Endodermal cell (in vitro differentiated cells): ENCODE results near the gene CBLB. TPM values are rescaled to one million over a fixed set of nuclear protein-coding genes. Genes with fewer than 3 reads are reported as not detected.

Source experiments
- DNase-seq: peaks from one replicate; pipeline ENCODE4 v3.0.0-alpha.2; 2017
- H3K27ac ChIP-seq: 2 replicates; pipeline ENCODE4 v1.5.1; 2013; ENCODE audit warnings: mild to moderate bottlenecking, low read depth, low read length, moderate library complexity
- H3K27me3 ChIP-seq: 2 replicates; pipeline ENCODE4 v1.6.1; 2013; ENCODE audit warnings: mild to moderate bottlenecking, low read length, moderate library complexity; ENCODE audit not compliant: insufficient read depth, control insufficient read depth, poor library complexity, severe bottlenecking
- H3K36me3 ChIP-seq: 2 replicates; pipeline ENCODE4 v1.7.0; 2013; ENCODE audit warnings: mild to moderate bottlenecking, low read length, moderate library complexity; ENCODE audit not compliant: control insufficient read depth, insufficient read depth
- H3K4me1 ChIP-seq: one replicate; pipeline ENCODE4 v1.7.0; 2013; ENCODE audit warnings: low read length; ENCODE audit not compliant: control insufficient read depth, insufficient read depth
- H3K4me3 ChIP-seq: 2 replicates; pipeline ENCODE4 v1.5.1; 2013; ENCODE audit warnings: mild to moderate bottlenecking, low read length, moderate library complexity
- H3K9ac ChIP-seq: 2 replicates; pipeline ENCODE4 v1.6.1; 2013; ENCODE audit warnings: mild to moderate bottlenecking, low read length, moderate library complexity; ENCODE audit not compliant: poor library complexity, severe bottlenecking; ENCODE audit errors: extremely low read depth
- H3K9me3 ChIP-seq: 2 replicates; pipeline ENCODE4 v1.6.1; 2013; ENCODE audit warnings: mild to moderate bottlenecking, low read length, moderate library complexity; ENCODE audit not compliant: control insufficient read depth
- H3K27ac Mint-ChIP-seq: 2 replicates; pipeline ENCODE4 v1.8.0; 2020; ENCODE audit warnings: mixed read lengths
- H3K27me3 Mint-ChIP-seq: 2 replicates; pipeline ENCODE4 v1.8.0; 2021; ENCODE audit warnings: mild to moderate bottlenecking, mixed read lengths; ENCODE audit not compliant: insufficient read depth
- H3K36me3 Mint-ChIP-seq: 2 replicates; pipeline ENCODE4 v1.8.0; 2020; ENCODE audit warnings: low read depth, mixed read lengths
- H3K4me1 Mint-ChIP-seq: 2 replicates; pipeline ENCODE4 v1.8.0; 2020; ENCODE audit warnings: mixed read lengths
- H3K4me3 Mint-ChIP-seq: 2 replicates; pipeline ENCODE4 v1.8.0; 2020; ENCODE audit warnings: mild to moderate bottlenecking, moderate library complexity, mixed read lengths
- H3K9me3 Mint-ChIP-seq: 2 replicates; pipeline ENCODE4 v1.8.0; 2020; ENCODE audit warnings: mild to moderate bottlenecking, mixed read lengths
- WGBS, 2 experiments: methylation state at CpG; one replicate each; pipeline versions ENCODE4 v1.1.5 to v1.1.7; 2013; ENCODE audit warnings: missing lambda C conversion rate in 2 of 2, mixed read lengths in 1 of 2; ENCODE audit not compliant: insufficient coverage in 1 of 2, insufficient read length in 1 of 2; 5-methylcytosine and 5-hydroxymethylcytosine counted together
- total RNA-seq, 2 donors: library from RNA; stranded (reverse); fragmentation: NEBNext Ultra II Directional in 1 of 2; extraction: Animal tissue kit (Norgen Biotek cat#: 25700) in 1 of 2; gene quantifications; 2 replicates in 1 of 2; 3 replicates in 1 of 2; pipeline ENCODE4 v1.2.1, GENCODE V29; 2021
- TF ChIP-seq, protein P1 (sequence below): fragments of 200-600 bp; sonication (generic); conservative IDR thresholded peaks from 2 replicates; pipeline ENCODE4 v1.5.0; 2021; ENCODE audit warnings: antibody characterized with exemption, mild to moderate bottlenecking

The CBLB gene
- total RNA-seq, 2 donors from 2014 or later, result 45.4 to 60.5 TPM

DNA sequence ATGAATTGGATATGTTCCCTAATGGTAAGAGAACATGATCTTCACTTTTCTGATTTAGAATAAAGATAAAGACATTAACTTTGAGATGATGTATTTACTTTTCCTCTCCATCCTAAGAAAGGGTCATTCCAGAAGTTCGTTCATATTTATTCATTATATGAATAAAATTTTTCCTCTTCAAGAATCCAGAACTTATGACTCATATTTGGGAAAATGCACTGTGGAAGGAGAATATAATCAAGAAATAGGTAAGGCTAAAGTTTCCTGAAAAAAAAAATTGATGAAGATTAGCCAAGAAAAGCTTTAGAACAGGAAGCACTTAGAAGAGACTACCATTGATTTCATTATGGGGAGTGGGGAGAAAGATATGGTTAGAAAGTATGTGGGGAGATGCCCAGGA is 36.5 kb upstream of the CBLB start:
- Histone ChIP-seq H3K4me3 (no peak overlapping the region), H3K4me1 (no peaks in the 10 kb centered on the region), H3K27ac (no peak overlapping the region), H3K9ac (no peak overlapping the region), H3K27me3 (no peaks in the 10 kb centered on the region), H3K36me3 (no peaks in the 10 kb centered on the region), H3K9me3 (no peaks in the 10 kb centered on the region)
- Mint-ChIP-seq H3K9me3 (no peaks in the 10 kb centered on the region), H3K4me3 (no peak overlapping the region), H3K4me1 (no peaks in the 10 kb centered on the region), H3K36me3 (no peaks in the 10 kb centered on the region), H3K27me3 (no peaks in the 10 kb centered on the region), H3K27ac (no peak overlapping the region)
- no CpG with 5 or more reads among the region's 1 CpG for WGBS, 2 experiments
- TF ChIP-seq, protein P1, sequence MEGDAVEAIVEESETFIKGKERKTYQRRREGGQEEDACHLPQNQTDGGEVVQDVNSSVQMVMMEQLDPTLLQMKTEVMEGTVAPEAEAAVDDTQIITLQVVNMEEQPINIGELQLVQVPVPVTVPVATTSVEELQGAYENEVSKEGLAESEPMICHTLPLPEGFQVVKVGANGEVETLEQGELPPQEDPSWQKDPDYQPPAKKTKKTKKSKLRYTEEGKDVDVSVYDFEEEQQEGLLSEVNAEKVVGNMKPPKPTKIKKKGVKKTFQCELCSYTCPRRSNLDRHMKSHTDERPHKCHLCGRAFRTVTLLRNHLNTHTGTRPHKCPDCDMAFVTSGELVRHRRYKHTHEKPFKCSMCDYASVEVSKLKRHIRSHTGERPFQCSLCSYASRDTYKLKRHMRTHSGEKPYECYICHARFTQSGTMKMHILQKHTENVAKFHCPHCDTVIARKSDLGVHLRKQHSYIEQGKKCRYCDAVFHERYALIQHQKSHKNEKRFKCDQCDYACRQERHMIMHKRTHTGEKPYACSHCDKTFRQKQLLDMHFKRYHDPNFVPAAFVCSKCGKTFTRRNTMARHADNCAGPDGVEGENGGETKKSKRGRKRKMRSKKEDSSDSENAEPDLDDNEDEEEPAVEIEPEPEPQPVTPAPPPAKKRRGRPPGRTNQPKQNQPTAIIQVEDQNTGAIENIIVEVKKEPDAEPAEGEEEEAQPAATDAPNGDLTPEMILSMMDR, result no peak
- no peak for DNase-seq

DNA sequence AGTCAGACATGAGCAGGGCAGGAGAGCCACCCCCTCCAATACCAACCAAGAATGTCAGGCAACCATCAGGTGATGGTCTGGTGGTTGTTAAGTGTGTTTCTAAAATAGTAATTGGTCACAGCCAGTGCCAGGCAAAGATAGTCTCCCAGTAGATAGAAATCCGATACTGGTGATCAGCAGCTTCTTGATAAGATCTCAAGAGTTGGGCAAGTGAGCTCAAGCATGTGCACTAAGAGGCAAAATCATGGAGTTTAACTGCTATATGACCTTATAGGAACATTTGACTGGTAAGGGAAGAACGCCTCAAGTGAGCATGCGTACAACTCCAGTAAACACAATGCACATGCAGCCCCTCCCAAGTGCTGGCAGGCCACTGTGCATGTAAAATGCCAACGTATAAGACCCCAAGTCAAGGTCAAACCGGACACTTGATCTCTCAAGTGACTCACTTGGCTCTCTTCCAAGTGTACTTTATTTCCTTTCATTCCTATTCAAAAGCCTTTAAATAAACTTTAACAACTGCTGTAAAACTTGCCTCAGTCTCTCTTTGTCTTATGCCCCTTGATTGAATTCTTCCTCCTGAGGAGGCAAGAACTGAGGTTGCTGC is 36.0 kb upstream of the CBLB start:
- Mint-ChIP-seq H3K27me3 (no peaks in the 10 kb centered on the region), H3K4me1 (no peaks in the 10 kb centered on the region), H3K36me3 (no peaks in the 10 kb centered on the region), H3K4me3 (no peak overlapping the region), H3K9me3 (no peaks in the 10 kb centered on the region), H3K27ac (no peak overlapping the region)
- Histone ChIP-seq H3K4me1 (no peaks in the 10 kb centered on the region), H3K9ac (no peak overlapping the region), H3K36me3 (no peaks in the 10 kb centered on the region), H3K27ac (no peak overlapping the region), H3K4me3 (no peak overlapping the region), H3K9me3 (no peaks in the 10 kb centered on the region), H3K27me3 (no peaks in the 10 kb centered on the region)
- TF ChIP-seq, protein P1, result no peak
- no peak for DNase-seq
- WGBS, 2 experiments, result 97 to 98% methylated on average over 5 of the region's 5 CpGs

DNA sequence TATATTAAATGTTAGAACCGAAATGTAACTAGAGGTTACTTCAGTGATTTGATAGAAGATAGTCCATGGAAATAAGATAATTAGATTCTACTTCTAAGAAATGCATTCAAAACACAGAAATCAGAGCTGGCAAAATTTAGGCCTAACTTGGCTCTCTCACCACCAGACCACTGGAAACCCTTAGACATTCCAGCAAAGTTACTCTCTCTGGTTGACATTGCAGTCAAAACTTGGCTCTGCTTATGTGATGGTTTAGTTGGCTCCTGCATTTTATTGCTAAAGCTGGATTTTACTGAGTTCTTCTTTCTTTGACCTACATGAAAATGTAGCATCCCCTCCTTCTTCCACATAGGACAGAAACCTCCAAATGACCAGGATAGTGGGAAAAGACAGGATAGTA is 35.4 kb upstream of the CBLB start:
- Histone ChIP-seq H3K4me3 (no peak overlapping the region), H3K36me3 (no peaks in the 10 kb centered on the region), H3K9ac (no peak overlapping the region), H3K27me3 (no peaks in the 10 kb centered on the region), H3K4me1 (no peaks in the 10 kb centered on the region), H3K9me3 (no peaks in the 10 kb centered on the region), H3K27ac (no peak overlapping the region)
- Mint-ChIP-seq H3K36me3 (no peaks in the 10 kb centered on the region), H3K27me3 (no peaks in the 10 kb centered on the region), H3K4me3 (no peak overlapping the region), H3K9me3 (no peaks in the 10 kb centered on the region), H3K27ac (no peak overlapping the region), H3K4me1 (no peaks in the 10 kb centered on the region)
- WGBS, 2 experiments, result 80 to 89% methylated on average over 1 of the region's 1 CpG
- DNase-seq, result no peak
- TF ChIP-seq, protein P1, result no peak
